ENCODE results near the gene CUL7.

DNA sequence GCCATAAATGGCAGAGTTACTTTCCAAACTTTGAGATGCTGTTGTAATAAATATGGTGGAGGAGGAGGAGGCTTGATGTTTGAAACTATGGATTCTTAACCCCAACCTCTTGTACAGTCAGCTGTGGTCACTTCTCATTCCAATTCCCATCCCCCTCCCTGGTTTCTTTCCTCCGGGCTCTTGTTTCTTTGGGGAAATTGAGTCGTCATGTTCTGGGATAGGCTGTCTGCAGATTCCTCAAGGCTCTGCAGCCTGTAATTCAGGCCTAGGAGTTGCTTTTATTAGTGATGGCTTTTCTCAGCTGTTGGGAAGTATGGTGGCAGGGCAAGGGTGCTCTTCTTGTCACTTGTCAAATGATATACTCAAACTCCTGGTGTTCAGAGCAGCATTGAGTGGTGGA is 25.0 kb upstream of the CUL7 start:
- TF ChIP-seq POLR2AphosphoS5 (IDR thresholded peaks at IDR 0.05; ENCODE audit: low read length) (no peak), SP1 (IDR thresholded peaks at IDR 0.05; ENCODE audit: low read depth, low read length) (no peak), POLR2A (IDR thresholded peaks at IDR 0.05; ENCODE audit: low read depth, low read length) (no peak), CEBPB (IDR thresholded peaks at IDR 0.05; ENCODE audit: borderline replicate concordance in 1 of 2, low read depth in 2 of 2, low read length in 2 of 2) (no peak), GABPA (IDR thresholded peaks at IDR 0.05; ENCODE audit: low read depth) (no peak), CBFB (IDR thresholded peaks at IDR 0.05; ENCODE audit: low read depth) (no peak), ZNF274 (IDR thresholded peaks at IDR 0.05; ENCODE audit: insufficient read depth, insufficient read length) (no peak)
- TF ChIP-seq, protein P1, sequence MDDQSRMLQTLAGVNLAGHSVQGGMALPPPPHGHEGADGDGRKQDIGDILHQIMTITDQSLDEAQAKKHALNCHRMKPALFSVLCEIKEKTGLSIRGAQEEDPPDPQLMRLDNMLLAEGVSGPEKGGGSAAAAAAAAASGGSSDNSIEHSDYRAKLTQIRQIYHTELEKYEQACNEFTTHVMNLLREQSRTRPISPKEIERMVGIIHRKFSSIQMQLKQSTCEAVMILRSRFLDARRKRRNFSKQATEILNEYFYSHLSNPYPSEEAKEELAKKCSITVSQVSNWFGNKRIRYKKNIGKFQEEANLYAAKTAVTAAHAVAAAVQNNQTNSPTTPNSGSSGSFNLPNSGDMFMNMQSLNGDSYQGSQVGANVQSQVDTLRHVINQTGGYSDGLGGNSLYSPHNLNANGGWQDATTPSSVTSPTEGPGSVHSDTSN (IDR thresholded peaks at IDR 0.05; ENCODE audit: insufficient replicate concordance, low read depth, low read length): no peak
- TF ChIP-seq, protein P2, sequence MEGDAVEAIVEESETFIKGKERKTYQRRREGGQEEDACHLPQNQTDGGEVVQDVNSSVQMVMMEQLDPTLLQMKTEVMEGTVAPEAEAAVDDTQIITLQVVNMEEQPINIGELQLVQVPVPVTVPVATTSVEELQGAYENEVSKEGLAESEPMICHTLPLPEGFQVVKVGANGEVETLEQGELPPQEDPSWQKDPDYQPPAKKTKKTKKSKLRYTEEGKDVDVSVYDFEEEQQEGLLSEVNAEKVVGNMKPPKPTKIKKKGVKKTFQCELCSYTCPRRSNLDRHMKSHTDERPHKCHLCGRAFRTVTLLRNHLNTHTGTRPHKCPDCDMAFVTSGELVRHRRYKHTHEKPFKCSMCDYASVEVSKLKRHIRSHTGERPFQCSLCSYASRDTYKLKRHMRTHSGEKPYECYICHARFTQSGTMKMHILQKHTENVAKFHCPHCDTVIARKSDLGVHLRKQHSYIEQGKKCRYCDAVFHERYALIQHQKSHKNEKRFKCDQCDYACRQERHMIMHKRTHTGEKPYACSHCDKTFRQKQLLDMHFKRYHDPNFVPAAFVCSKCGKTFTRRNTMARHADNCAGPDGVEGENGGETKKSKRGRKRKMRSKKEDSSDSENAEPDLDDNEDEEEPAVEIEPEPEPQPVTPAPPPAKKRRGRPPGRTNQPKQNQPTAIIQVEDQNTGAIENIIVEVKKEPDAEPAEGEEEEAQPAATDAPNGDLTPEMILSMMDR (IDR thresholded peaks at IDR 0.05 in 2 of 3, conservative IDR thresholded peaks at IDR 0.05 in 1 of 3; ENCODE audit: control insufficient read depth in 2 of 3, extremely low read depth in 1 of 3, insufficient read depth in 1 of 3, low read depth in 3 of 3, low read length in 3 of 3): no peak
- TF ChIP-seq, protein P3, sequence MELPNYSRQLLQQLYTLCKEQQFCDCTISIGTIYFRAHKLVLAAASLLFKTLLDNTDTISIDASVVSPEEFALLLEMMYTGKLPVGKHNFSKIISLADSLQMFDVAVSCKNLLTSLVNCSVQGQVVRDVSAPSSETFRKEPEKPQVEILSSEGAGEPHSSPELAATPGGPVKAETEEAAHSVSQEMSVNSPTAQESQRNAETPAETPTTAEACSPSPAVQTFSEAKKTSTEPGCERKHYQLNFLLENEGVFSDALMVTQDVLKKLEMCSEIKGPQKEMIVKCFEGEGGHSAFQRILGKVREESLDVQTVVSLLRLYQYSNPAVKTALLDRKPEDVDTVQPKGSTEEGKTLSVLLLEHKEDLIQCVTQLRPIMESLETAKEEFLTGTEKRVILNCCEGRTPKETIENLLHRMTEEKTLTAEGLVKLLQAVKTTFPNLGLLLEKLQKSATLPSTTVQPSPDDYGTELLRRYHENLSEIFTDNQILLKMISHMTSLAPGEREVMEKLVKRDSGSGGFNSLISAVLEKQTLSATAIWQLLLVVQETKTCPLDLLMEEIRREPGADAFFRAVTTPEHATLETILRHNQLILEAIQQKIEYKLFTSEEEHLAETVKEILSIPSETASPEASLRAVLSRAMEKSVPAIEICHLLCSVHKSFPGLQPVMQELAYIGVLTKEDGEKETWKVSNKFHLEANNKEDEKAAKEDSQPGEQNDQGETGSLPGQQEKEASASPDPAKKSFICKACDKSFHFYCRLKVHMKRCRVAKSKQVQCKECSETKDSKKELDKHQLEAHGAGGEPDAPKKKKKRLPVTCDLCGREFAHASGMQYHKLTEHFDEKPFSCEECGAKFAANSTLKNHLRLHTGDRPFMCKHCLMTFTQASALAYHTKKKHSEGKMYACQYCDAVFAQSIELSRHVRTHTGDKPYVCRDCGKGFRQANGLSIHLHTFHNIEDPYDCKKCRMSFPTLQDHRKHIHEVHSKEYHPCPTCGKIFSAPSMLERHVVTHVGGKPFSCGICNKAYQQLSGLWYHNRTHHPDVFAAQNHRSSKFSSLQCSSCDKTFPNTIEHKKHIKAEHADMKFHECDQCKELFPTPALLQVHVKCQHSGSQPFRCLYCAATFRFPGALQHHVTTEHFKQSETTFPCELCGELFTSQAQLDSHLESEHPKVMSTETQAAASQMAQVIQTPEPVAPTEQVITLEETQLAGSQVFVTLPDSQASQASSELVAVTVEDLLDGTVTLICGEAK (IDR thresholded peaks at IDR 0.05; ENCODE audit: borderline replicate concordance): no peak

All from GM12878 (cell line).